HG03442 (cell line): Measurements from ENCODE around the gene DSG2.

Experiments
- ATAC-seq: cut with Tn5 transposase; IDR thresholded peaks from one replicate; pipeline ENCODE4 v1.9.1; 2021; ENCODE audit warnings: mild to moderate bottlenecking, moderate library complexity; ENCODE audit not compliant: unreplicated experiment

DSG2 gene

DNA sequence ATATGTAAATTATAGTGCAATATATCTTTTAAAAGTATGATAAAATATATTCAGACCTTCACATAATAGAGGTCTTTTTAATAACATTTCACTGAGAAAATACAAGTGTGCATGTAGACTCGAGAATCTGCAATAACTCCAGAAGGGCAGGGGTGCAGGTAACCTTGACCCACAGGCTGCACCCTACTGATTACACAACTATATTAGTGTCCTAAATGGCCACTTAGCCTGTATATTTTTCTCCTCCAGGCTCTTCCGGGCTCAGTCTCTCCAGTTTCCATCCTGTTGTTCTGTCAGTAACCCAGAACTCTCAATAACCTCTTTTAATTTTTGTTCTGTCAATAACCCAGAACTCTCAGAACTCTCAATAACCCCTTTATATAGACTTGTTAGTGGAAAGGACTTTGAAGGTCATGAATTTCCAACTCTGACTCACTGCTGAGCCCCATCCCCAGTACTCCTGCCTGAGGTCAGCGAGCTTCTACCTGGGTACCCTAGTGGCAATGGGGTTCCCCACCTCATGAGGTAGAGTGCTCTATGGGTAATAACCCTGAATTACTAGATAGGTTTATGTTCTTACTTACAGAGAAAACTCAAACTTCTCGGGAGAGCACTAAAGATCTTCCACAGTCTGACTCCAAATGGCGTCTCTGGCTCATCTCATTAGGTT is 85.3 kb downstream of the DSG2 start:
- ATAC-seq: no peak

DNA sequence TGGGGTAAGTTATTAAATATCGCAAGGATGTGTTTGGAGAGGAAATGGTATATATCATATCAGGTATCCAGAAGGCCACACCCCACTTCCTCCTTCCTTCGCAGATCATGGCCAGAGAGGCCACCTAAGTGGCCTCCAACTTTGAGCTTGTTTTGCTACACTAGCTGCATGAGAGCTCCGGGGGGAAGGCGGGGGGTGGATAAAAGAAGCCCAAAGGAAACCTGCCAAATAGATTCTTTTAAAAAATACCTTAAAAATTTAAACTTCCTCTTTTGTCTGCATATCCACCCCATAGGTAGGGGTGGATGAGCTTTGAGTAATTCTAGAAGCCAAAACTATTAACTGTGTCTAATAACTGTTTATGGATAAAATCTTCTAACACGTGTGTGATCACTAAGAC is 88.0 kb downstream of the DSG2 start:
- no peak for ATAC-seq

DNA sequence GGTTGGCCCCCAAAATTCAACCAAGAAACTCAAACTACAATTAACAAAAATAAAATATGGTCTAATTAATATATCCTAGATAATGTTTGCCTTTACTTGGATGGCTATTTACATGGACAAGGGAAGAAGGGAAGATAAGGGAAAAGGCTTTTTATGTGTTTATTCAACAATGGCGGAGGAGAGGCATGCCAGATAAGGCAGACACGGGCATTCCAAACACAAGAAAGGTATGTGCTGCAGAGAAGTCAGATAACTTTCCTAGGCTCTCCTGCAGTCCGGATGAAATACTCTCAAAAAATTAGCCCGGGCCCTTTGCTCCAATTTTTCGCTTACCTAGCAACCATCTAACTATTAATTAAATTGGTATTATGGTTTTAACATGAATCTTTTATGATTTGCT is 88.6 kb downstream of the DSG2 start:
- ATAC-seq: no peak

DNA sequence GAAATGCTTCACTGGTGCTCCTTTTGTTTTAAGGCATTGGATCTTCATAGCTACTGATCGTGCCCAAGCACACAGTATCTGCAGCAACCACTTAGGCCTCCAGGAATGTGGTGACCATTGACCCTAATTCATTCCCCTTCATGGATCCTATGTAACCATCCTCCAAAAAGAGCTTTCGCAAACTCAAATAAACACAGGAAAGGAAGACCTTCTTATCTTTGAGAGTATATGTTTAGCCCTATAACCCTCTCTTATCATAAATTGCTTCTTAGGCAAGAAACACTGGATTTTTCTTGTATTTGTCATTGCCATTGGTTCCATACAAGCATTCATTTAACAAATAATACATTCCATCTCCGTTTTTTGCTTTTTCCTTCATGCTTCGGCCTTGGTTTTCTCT is 89.6 kb downstream of the DSG2 start:
- no peak for ATAC-seq

DNA sequence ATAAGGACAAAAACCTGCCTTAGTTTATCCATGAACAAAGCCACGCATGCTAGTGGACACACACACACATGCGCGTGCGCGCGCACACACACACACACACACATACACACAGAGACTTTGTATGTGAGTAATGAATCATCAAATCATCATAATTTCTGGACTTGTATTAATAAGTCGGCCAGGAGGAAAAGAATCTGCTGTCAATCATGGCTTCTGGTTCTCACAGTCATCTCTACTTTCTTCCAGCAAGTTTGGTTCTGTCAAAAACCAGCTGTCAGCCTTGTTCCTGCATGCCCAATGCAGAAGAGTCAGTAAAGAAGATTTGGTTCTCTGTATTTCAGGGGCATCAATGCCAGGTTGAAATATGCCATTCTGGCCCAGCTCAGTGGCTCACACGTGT is 92.6 kb downstream of the DSG2 start:
- no peak for ATAC-seq

DNA sequence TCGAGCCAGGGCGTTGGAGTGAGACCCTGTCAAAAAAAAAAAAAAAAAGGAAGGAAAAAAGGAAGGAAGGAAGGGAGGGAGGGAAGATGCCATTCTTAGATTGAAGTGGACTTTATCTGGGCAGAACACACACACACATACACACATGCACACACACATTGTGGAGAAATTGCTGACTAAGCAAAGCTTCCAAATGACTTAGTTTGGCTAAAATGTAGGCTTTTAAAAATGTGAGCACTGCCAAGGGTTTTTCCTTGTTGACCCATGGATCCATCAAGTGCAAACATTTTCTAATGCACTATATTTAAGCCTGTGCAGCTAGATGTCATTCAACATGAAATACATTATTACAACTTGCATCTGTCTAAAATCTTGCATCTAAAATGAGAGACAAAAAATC is 93.1 kb downstream of the DSG2 start:
- no peak for ATAC-seq

DNA sequence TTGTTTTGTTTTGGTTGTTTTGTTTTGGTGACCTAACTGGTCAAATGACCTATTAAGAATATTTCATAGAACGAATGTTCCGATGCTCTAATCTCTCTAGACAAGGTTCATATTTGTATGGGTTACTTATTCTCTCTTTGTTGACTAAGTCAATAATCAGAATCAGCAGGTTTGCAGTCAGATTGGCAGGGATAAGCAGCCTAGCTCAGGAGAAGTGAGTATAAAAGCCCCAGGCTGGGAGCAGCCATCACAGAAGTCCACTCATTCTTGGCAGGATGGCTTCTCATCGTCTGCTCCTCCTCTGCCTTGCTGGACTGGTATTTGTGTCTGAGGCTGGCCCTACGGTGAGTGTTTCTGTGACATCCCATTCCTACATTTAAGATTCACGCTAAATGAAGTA is 93.7 kb downstream of the DSG2 start, which contains the start of gene TTR:
Gene TTR (plus strand): TSS at position 250 of the 400 bp plus-strand sequence. CDS start 26 bp downstream, at position 276.
- ATAC-seq: no peak

DNA sequence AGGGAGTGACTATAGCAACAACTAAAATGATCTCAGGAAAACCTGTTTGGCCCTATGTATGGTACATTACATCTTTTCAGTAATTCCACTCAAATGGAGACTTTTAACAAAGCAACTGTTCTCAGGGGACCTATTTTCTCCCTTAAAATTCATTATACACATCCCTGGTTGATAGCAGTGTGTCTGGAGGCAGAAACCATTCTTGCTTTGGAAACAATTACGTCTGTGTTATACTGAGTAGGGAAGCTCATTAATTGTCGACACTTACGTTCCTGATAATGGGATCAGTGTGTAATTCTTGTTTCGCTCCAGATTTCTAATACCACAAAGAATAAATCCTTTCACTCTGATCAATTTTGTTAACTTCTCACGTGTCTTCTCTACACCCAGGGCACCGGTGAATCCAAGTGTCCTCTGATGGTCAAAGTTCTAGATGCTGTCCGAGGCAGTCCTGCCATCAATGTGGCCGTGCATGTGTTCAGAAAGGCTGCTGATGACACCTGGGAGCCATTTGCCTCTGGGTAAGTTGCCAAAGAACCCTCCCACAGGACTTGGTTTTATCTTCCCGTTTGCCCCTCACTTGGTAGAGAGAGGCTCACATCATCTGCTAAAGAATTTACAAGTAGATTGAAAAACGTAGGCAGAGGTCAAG is 94.7 kb downstream of the DSG2 start:
- no peak for ATAC-seq

DNA sequence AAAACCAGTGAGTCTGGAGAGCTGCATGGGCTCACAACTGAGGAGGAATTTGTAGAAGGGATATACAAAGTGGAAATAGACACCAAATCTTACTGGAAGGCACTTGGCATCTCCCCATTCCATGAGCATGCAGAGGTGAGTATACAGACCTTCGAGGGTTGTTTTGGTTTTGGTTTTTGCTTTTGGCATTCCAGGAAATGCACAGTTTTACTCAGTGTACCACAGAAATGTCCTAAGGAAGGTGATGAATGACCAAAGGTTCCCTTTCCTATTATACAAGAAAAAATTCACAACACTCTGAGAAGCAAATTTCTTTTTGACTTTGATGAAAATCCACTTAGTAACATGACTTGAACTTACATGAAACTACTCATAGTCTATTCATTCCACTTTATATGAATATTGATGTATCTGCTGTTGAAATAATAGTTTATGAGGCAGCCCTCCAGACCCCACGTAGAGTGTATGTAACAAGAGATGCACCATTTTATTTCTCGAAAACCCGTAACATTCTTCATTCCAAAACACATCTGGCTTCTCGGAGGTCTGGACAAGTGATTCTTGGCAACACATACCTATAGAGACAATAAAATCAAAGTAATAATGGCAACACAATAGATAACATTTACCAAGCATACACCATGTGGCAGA is 97.3 kb downstream of the DSG2 start:
- no peak for ATAC-seq

DNA sequence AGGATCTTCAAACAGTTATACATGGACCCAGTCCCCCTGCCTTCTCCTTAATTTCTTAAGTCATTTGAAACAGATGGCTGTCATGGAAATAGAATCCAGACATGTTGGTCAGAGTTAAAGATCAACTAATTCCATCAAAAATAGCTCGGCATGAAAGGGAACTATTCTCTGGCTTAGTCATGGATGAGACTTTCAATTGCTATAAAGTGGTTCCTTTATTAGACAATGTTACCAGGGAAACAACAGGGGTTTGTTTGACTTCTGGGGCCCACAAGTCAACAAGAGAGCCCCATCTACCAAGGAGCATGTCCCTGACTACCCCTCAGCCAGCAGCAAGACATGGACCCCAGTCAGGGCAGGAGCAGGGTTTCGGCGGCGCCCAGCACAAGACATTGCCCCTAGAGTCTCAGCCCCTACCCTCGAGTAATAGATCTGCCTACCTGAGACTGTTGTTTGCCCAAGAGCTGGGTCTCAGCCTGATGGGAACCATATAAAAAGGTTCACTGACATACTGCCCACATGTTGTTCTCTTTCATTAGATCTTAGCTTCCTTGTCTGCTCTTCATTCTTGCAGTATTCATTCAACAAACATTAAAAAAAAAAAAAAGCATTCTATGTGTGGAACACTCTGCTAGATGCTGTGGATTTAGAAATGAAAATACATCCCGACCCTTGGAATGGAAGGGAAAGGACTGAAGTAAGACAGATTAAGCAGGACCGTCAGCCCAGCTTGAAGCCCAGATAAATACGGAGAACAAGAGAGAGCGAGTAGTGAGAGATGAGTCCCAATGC is 98.3 kb downstream of the DSG2 start:
- ATAC-seq: no peak

DNA sequence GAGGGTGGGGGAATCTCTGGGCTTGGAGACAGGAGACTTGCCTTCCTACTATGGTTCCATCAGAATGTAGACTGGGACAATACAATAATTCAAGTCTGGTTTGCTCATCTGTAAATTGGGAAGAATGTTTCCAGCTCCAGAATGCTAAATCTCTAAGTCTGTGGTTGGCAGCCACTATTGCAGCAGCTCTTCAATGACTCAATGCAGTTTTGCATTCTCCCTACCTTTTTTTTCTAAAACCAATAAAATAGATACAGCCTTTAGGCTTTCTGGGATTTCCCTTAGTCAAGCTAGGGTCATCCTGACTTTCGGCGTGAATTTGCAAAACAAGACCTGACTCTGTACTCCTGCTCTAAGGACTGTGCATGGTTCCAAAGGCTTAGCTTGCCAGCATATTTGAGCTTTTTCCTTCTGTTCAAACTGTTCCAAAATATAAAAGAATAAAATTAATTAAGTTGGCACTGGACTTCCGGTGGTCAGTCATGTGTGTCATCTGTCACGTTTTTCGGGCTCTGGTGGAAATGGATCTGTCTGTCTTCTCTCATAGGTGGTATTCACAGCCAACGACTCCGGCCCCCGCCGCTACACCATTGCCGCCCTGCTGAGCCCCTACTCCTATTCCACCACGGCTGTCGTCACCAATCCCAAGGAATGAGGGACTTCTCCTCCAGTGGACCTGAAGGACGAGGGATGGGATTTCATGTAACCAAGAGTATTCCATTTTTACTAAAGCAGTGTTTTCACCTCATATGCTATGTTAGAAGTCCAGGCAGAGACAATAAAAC is 100.2 kb downstream of the DSG2 start:
- no peak for ATAC-seq
